ENCODE measurements around the gene CRADD.
A peak's percentile ranks its signal among the peaks of the same experiment; 100 is the strongest.

CRADD gene

GRCh38 chr12:93671044-93671443, 6.1 kb upstream of the CRADD start:
- DNase-seq (ENCODE audit: low spot score) = no peak

- no peak for DNase-seq (ENCODE audit: low spot score)
These were observed 4.1 kb upstream of the CRADD start for GRCh38 chr12:93673084-93673483.

GRCh38 chr12:93674386-93674785, 2.8 kb upstream of the CRADD start:
- DNase-seq (ENCODE audit: low spot score) = no peak

- DNase-seq (ENCODE audit: low spot score) = no peak
These were observed 574 bp upstream of the CRADD start for GRCh38 chr12:93676408-93677194.

DNA sequence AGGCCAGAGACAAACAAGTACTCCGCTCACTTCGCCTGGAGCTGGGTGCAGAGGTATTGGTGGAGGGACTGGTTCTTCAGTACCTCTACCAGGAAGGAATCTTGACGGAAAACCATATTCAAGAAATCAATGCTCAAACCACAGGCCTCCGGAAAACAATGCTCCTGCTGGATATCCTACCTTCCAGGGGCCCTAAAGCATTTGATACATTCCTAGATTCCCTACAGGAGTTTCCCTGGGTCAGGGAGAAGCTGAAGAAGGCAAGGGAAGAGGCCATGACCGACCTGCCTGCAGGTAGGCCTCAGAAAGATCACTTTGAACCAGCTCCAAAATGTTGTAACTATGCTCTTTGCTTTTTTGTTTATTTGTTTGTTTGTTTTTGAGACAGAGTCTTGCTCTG, 1.6 kb downstream of the CRADD start:
- no peak for DNase-seq (ENCODE audit: low spot score)

GRCh38 chr12:93679308-93679925, 2.2 kb downstream of the CRADD start:
- no peak for DNase-seq (ENCODE audit: low spot score)

DNA sequence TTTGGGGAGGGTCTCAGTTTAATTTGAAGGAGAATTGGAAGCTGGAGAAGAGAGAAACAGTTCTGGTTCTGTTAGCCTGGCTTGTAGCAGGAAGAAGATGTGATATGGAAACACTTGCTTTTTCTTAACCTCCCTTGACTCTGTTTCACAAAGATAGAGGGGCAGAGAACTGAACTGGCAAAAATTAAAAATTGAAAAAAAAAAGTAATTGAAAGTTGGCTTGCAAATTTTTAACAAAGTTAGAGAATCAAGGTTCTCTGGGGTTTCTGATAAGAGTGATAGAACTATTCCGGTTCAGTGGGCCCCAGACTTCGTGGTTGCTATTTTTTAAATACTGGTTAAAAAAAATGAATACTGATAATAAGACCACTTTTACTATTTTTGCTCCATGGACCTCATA, 2.8 kb downstream of the CRADD start:
- DNase-seq (ENCODE audit: low spot score) = no peak

DNA sequence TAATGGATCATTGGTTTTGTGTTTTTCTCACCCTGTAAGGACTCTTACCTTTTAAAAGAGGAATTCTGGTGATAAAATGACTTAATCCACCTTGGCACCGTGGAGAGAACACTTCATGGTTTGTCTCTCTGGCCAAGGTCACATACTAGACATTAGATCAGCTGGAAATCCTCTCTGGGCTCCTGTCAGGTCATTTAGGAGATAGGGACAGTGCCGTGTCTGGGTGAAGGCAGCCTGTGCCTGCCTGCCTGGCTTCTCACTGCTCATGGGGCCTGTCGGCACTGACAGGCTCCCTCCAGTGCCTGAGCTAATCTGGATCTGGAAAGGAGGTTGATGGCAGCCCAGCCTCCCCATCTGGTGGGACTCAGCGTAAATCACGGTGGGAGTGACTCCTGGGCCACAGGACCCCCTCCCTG, 5.7 kb downstream of the CRADD start:
- DNase-seq (ENCODE audit: low spot score) = no peak

- no peak for DNase-seq (ENCODE audit: low spot score)
These were observed 6.2 kb downstream of the CRADD start for GRCh38 chr12:93683410-93683809.

GRCh38 chr12:93684716-93685115, 7.5 kb downstream of the CRADD start:
- no peak for DNase-seq (ENCODE audit: low spot score)

GRCh38 chr12:93686572-93687356, 9.6 kb downstream of the CRADD start:
- no peak for DNase-seq (ENCODE audit: low spot score)

DNA sequence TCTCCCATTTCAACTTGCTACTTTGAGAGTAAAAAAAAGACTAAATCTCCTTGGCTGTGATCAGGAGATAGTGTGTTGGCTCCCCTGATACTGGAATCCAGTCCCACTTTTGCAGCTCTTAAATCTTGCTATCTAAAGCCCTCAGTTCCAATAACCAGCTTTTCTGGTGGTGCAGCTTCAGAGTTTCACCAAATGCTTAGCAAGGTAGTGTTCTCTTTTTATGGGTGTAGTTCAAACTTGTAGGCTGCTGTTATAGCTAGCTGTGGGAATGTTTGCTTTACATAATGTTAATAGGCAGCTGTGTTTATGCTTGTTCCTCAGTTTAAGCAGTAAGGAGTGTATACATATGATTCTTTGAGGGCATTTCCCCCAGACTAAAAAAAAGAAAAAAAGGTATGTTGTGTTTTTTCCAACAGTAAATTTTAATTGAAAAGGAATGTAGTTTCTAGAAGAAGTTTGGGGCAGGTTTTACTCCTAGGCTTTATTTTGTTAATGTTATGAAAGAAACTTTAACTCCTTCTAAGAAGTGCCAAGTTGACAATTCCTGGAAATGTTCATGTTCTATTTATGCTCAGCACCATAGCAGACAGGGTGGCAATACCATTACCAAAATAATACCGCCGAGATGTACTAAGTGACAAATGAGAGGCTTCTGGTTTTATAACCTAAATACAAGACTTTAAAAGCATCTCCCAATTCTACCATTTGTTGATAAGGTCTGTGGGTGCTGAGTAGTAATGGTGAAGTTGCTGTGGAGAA, 12.1 kb downstream of the CRADD start:
- DNase-seq (ENCODE audit: low spot score) = no peak

GRCh38 chr12:93696462-93696861, 19.3 kb downstream of the CRADD start:
- no peak for DNase-seq (ENCODE audit: low spot score)

GRCh38 chr12:93698307-93699092, 21.3 kb downstream of the CRADD start:
- DNase-seq (ENCODE audit: low spot score) = no peak

- DNase-seq (ENCODE audit: low spot score) = peak; percentile 27
These were observed 22.3 kb downstream of the CRADD start for GRCh38 chr12:93699271-93700145.

- no peak for DNase-seq (ENCODE audit: low spot score)
These were observed 25.6 kb downstream of the CRADD start for GRCh38 chr12:93702707-93703315.

- DNase-seq (ENCODE audit: low spot score) = no peak
These were observed 26.9 kb downstream of the CRADD start for GRCh38 chr12:93704122-93704521.

GRCh38 chr12:93704625-93705024, 27.4 kb downstream of the CRADD start:
- DNase-seq (ENCODE audit: low spot score) = no peak

DNA sequence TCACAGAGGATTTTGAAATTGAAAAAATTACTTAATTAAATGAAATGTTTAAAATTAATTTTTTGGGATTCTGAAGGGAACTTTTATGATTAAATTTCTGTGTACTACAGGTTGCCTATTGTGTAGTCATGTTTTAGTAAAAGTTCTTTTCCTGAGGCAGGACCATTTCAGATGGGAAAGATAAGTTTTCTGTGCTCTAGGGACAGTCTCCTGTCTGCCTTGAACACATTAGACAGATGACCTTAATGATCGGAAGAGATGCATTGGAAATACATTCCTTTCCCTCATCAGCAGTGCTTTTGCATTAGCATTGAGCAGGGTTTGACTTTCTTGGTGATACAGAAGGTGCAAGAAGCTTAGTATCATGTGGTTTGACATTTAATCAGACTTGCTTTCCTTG, 28.1 kb downstream of the CRADD start:
- no peak for DNase-seq (ENCODE audit: low spot score)

DNA sequence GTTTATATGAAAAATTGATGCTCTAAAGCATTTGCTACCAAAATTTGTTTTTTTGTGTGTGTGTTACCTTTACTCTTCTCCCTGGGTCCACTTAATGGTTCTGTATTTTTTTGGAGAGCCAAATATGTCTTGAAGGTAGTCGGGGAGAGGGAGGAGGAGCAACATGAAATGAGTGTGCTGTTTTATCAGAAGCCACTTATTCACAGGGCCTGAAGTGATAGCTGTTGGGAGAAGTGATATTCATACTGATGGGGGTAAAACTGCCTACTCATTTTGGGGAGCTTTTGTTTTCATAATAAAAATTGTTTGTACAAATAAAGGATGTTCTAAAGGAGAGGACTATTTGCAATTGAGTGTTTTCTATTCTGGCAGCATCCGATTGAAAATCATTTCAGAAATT, 29.2 kb downstream of the CRADD start:
- no peak for DNase-seq (ENCODE audit: low spot score)
